Suprapubic skin (tissue), 4 donors: ENCODE results near the gene DIP2C. TPM values are rescaled to one million over a fixed set of nuclear protein-coding genes. Genes with fewer than 3 reads are reported as not detected.
A peak's percentile ranks its signal among the peaks of the same experiment; 100 is the strongest.

Experiments used
- DNase-seq, 2 donors: peaks; one replicate each; pipeline ENCODE4 v3.0.0-alpha.2; 2019; ENCODE audit warnings: low spot score in 2 of 2
- H3K27ac ChIP-seq: fragments of 200-600 bp; sonication (generic); one replicate; pipeline ENCODE4 v1.5.1; 2019
- H3K27me3 ChIP-seq: fragments of 200-600 bp; sonication (generic); one replicate; pipeline ENCODE4 v1.5.1; 2019
- H3K36me3 ChIP-seq: fragments of 200-600 bp; sonication (generic); one replicate; pipeline ENCODE4 v1.5.1; 2019
- H3K4me1 ChIP-seq: fragments of 200-600 bp; sonication (generic); one replicate; pipeline ENCODE4 v1.5.1; 2019
- H3K4me3 ChIP-seq: fragments of 200-600 bp; sonication (generic); one replicate; pipeline ENCODE4 v1.5.1; 2019; ENCODE audit warnings: mild to moderate bottlenecking
- H3K9me3 ChIP-seq: fragments of 200-600 bp; sonication (generic); one replicate; pipeline ENCODE4 v1.5.1; 2019
- EP300 ChIP-seq: sonication (generic); formaldehyde crosslinking; IDR thresholded peaks from one replicate; pipeline ENCODE4 v1.6.1; 2017; ENCODE audit warnings: antibody characterized with exemption
- POLR2A ChIP-seq, 2 donors: fragments of 450-650 bp; IDR thresholded peaks; one replicate each; pipeline ENCODE4 v1.6.1; 2017; ENCODE audit warnings: antibody characterized with exemption in 2 of 2, mild to moderate bottlenecking in 2 of 2, moderate library complexity in 2 of 2
- POLR2AphosphoS5 ChIP-seq, 3 donors: sonication (generic); formaldehyde crosslinking; IDR thresholded peaks; one replicate each; pipeline ENCODE4 v1.6.1; 2017; ENCODE audit warnings: antibody characterized with exemption in 3 of 3
- WGBS: methylation state at CpG from one replicate; pipeline ENCODE4 v1.1.5; 2018; 5-methylcytosine and 5-hydroxymethylcytosine counted together
- total RNA-seq, 4 donors: library from RNA; depleted of rRNA; stranded (reverse); fragments of >200 nt; gene quantifications; one replicate each; pipeline ENCODE4 v1.1.0, GENCODE V29; 2016
- TF ChIP-seq, protein P1 (sequence below), 2 donors: fragments of 200-600 bp in 1 of 2; fragments of 450-650 bp in 1 of 2; sonication (generic) in 1 of 2; IDR thresholded peaks; one replicate each; pipeline ENCODE4 v1.5.1; 2016 to 2019; ENCODE audit warnings: antibody characterized with exemption in 2 of 2, mild to moderate bottlenecking in 1 of 2, moderate library complexity in 1 of 2

Gene DIP2C
- total RNA-seq, 4 donors from 2014 or later = 6.7 to 23.3 (median 14.7) TPM

- no peaks in the 10 kb centered on the region for H3K27me3 ChIP-seq
- no peak overlapping the region for H3K4me3 ChIP-seq
- peak; percentile 86 to 90 for DNase-seq
- H3K9me3 ChIP-seq = no peaks in the 10 kb centered on the region
- peak overlapping the region; percentile 74 for H3K27ac ChIP-seq
- 62% methylated on average over 16 of the region's 16 CpGs for WGBS
- H3K36me3 ChIP-seq = no peaks in the 10 kb centered on the region
- peaks cover 41% of the 10 kb centered on the region for H3K4me1 ChIP-seq
- TF ChIP-seq EP300 (peak; percentile 79), POLR2AphosphoS5 (IDR thresholded peaks at IDR 0.05) (peak in 1 of 3 donors; percentile 68)
- TF ChIP-seq, protein P1, sequence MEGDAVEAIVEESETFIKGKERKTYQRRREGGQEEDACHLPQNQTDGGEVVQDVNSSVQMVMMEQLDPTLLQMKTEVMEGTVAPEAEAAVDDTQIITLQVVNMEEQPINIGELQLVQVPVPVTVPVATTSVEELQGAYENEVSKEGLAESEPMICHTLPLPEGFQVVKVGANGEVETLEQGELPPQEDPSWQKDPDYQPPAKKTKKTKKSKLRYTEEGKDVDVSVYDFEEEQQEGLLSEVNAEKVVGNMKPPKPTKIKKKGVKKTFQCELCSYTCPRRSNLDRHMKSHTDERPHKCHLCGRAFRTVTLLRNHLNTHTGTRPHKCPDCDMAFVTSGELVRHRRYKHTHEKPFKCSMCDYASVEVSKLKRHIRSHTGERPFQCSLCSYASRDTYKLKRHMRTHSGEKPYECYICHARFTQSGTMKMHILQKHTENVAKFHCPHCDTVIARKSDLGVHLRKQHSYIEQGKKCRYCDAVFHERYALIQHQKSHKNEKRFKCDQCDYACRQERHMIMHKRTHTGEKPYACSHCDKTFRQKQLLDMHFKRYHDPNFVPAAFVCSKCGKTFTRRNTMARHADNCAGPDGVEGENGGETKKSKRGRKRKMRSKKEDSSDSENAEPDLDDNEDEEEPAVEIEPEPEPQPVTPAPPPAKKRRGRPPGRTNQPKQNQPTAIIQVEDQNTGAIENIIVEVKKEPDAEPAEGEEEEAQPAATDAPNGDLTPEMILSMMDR (IDR thresholded peaks at IDR 0.05) = no peak
Observed at GRCh38 chr10:490256-490655, 199.2 kb downstream of the DIP2C start.

GRCh38 chr10:489330-489729, 200.1 kb downstream of the DIP2C start:
- Histone ChIP-seq H3K4me1 (peaks cover 46% of the 10 kb centered on the region), H3K27me3 (no peaks in the 10 kb centered on the region), H3K36me3 (peaks cover 6% of the 10 kb centered on the region), H3K4me3 (no peak overlapping the region), H3K9me3 (no peaks in the 10 kb centered on the region), H3K27ac (no peak overlapping the region)
- peak; percentile 48 to 50 for DNase-seq
- TF ChIP-seq, protein P1 (IDR thresholded peaks at IDR 0.05) = no peak
- TF ChIP-seq EP300 (no peak), POLR2AphosphoS5 (IDR thresholded peaks at IDR 0.05) (no peak)
- WGBS = 88% methylated on average over 9 of the region's 11 CpGs

GRCh38 chr10:488933-489215, 200.6 kb downstream of the DIP2C start:
- H3K9me3 ChIP-seq = no peaks in the 10 kb centered on the region
- H3K4me3 ChIP-seq = no peak overlapping the region
- H3K36me3 ChIP-seq = peaks cover 6% of the 10 kb centered on the region
- DNase-seq = no peak
- H3K27ac ChIP-seq = no peak overlapping the region
- 88% methylated on average over 11 of the region's 11 CpGs for WGBS
- no peaks in the 10 kb centered on the region for H3K27me3 ChIP-seq
- peaks cover 46% of the 10 kb centered on the region for H3K4me1 ChIP-seq
- TF ChIP-seq POLR2AphosphoS5 (IDR thresholded peaks at IDR 0.05) (no peak), EP300 (no peak), POLR2A (IDR thresholded peaks at IDR 0.05) (no peak)
- TF ChIP-seq, protein P1 (IDR thresholded peaks at IDR 0.05) = no peak

DNA sequence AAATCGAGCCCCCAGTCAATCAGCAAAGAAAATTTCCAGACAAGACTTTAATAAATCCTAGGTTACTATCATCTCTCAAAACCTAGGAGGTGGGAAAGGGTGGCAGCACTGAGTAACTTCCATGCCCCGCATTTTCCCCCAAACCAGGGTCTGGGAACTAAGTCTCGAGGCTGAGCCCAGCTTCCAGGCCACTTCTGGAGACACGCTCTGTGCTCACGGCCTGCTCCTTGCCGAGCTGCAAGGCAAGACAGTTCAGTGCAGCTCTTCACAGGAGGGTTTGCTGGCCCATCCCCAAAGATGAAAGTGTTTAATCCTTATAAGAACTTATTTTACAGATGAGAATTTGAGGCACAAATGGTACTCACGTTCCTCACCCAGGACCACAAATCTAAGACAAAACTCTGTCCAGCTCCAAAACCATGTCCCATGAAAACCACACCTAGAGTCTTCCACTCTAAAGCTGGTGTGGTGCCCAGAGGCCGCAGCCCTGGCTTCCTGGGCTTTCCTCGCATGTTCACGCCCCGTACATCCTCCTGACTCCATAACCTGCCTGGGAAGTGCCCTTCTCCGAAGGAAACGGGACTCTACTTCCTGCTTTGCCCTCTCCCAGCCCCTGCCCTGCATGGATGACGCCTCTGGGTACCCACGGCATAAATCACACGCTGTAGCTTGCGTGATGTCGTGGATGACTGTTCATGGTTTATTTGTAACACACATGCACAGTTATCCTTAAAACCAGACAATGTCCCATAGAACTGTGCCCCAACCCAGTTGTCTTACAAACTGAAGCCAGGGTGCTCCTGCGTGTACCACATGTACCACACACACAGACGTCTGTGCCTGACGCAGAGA, 201.2 kb downstream of the DIP2C start:
- TF ChIP-seq POLR2A (IDR thresholded peaks at IDR 0.05) (no peak), POLR2AphosphoS5 (IDR thresholded peaks at IDR 0.05) (no peak), EP300 (no peak)
- TF ChIP-seq, protein P1 (IDR thresholded peaks at IDR 0.05) = no peak
- 88% methylated on average over 21 of the region's 21 CpGs for WGBS
- no peak overlapping the region for H3K27ac ChIP-seq
- peak in 1 of 2 donors; percentile 53 for DNase-seq
- H3K9me3 ChIP-seq = no peaks in the 10 kb centered on the region
- H3K4me3 ChIP-seq = no peak overlapping the region
- peaks cover 46% of the 10 kb centered on the region for H3K4me1 ChIP-seq
- H3K36me3 ChIP-seq = peaks cover 6% of the 10 kb centered on the region
- no peaks in the 10 kb centered on the region for H3K27me3 ChIP-seq

GRCh38 chr10:486666-487322, 202.7 kb downstream of the DIP2C start:
- Histone ChIP-seq H3K4me3 (no peak overlapping the region), H3K4me1 (peaks cover 38% of the 10 kb centered on the region), H3K27ac (no peak overlapping the region), H3K27me3 (no peaks in the 10 kb centered on the region), H3K36me3 (peaks cover 6% of the 10 kb centered on the region), H3K9me3 (no peaks in the 10 kb centered on the region)
- DNase-seq = peak in 1 of 2 donors; percentile 56
- no peak for TF ChIP-seq POLR2A (IDR thresholded peaks at IDR 0.05)
- TF ChIP-seq, protein P1 (IDR thresholded peaks at IDR 0.05) = no peak
- no peak for TF ChIP-seq POLR2AphosphoS5 (IDR thresholded peaks at IDR 0.05)
- TF ChIP-seq EP300 = no peak
- 71% methylated on average over 17 of the region's 17 CpGs for WGBS
